ENCODE measurements around the gene AQP12B. TPM values are rescaled to one million over a fixed set of nuclear protein-coding genes. Genes with fewer than 3 reads are reported as not detected.

AQP12B gene
- total and polyA plus RNA-seq, 2 of the 13 experiments (the other 11 are each of a cell fraction or from before 2014, with no cell fraction given), result not detected

GRCh38 chr2:240639566-240639965 is 43.1 kb downstream of the AQP12B start:
- H3K9ac ChIP-seq (ENCODE audit: insufficient read depth, low read depth, low read length), result no peak overlapping the region
- DNase-seq (ENCODE audit: low spot score) (no peak), FAIRE-seq (no peak), ATAC-seq (no peak)
- no peaks in the 10 kb centered on the region for H3K79me2 ChIP-seq (ENCODE audit: insufficient read depth, low read length)
- in situ Hi-C loops (cut with HindIII; ENCODE audit: extremely low pct_ligation_motif_present, low pct_unique_long_range_greater_than_20kb) (no loop called here), intact Hi-C loops (cut with micrococcal nuclease; ENCODE audit: unreplicated experiment) (no loop called here)
- H3K4me2 ChIP-seq (ENCODE audit: low read depth, low read length), result no peak overlapping the region
- peaks cover 10% of the 10 kb centered on the region for H3K9me3 ChIP-seq (ENCODE audit: low read length)
- no peak for TF ChIP-seq HMG20B (CRISPR knock-in tag; conservative IDR thresholded peaks at IDR 0.05)
- TF ChIP-seq ZNF225 (CRISPR knock-in tag; IDR thresholded peaks at IDR 0.05), result no peak
- no peak for TF ChIP-seq ZSCAN22 (CRISPR knock-in tag; IDR thresholded peaks at IDR 0.05)
- no peak for TF ChIP-seq MEIS1 (CRISPR knock-in tag; IDR thresholded peaks at IDR 0.05; ENCODE audit: borderline replicate concordance)
- no peak for TF ChIP-seq PLRG1 (conservative IDR thresholded peaks at IDR 0.05)
- no peak for TF ChIP-seq ZNF180 (CRISPR knock-in tag; IDR thresholded peaks at IDR 0.05; ENCODE audit: borderline replicate concordance, low read depth)
- no peak overlapping the region for H3K27ac ChIP-seq (ENCODE audit: extremely low read length, insufficient read depth, low read length)
- BruUV-seq (replicated peaks), result no TSS peak
- WGBS (ENCODE audit: low lambda C conversion rate), result 75% methylated on average over 18 of the region's 18 CpGs
- ChIA-PET POLR2A (no interaction called here), CTCF (ENCODE audit: low intra/inter-chr PET ratio, low total read pairs) (no interaction called here)
- no peak overlapping the region for H2AFZ ChIP-seq (ENCODE audit: low read length)
- H4K20me1 ChIP-seq (ENCODE audit: insufficient read depth, low read length), result no peaks in the 10 kb centered on the region; the same call in 1 of the 2 replicates
- H3K4me1 ChIP-seq (ENCODE audit: insufficient read depth, low read length), result no peaks in the 10 kb centered on the region
- H3K36me3 ChIP-seq (replicated peaks in 1 of 2; ENCODE audit: control insufficient read depth in 1 of 2, insufficient read depth in 2 of 2, low read length in 2 of 2), result no peaks in the 10 kb centered on the region
- no peak overlapping the region for H3K4me3 ChIP-seq (replicated peaks in 1 of 3; ENCODE audit: insufficient read depth in 1 of 3, low read depth in 2 of 3, low read length in 3 of 3)
- peaks cover 32 to 59% of the 10 kb centered on the region in 2 experiments for H3K27me3 ChIP-seq (ENCODE audit: control insufficient read depth in 1 of 2, insufficient read depth in 2 of 2, low read length in 2 of 2)

DNA sequence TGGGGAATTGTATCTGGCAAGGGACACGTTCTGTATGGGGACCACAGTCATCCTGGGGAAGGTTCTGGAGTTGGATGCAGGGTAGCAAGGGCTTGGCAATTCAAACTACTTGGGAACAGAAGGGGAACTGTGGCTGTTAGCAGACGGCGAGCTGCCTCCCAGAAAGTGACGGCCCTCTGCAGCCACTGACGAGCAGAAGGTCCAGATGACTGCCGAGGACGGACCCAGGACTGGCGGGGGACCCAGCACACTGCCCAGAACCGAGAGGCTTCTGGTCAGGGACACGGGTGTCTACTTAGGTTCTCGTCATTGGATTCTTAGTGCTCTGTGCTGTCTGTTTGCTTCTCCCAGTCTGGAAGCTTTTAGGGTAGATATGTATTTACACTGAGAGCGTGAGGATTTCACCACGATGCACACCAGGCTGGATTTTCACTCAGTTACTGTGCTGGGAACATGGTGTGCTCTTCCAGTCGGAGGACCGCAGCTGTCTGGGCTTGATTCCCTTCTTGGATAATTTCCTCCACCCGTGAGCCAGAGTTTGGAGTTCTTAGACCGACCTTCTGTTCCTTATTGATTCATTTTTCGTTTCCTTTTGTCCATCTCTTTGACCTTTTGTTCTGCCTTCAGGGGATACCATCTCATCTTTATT is 44.0 kb downstream of the AQP12B start:
- Histone ChIP-seq H3K27ac (ENCODE audit: extremely low read length, insufficient read depth, low read length) (no peak overlapping the region), H3K9ac (ENCODE audit: insufficient read depth, low read depth, low read length) (no peak overlapping the region), H3K9me3 (ENCODE audit: low read length) (peaks cover 19% of the 10 kb centered on the region), H4K20me1 (ENCODE audit: insufficient read depth, low read length) (no peaks in the 10 kb centered on the region), H2AFZ (ENCODE audit: low read length) (no peak overlapping the region), H3K27me3 (ENCODE audit: control insufficient read depth in 1 of 2, insufficient read depth in 2 of 2, low read length in 2 of 2) (peaks cover 23 to 50% of the 10 kb centered on the region in 2 experiments), H3K36me3 (replicated peaks in 1 of 2; ENCODE audit: control insufficient read depth in 1 of 2, insufficient read depth in 2 of 2, low read length in 2 of 2) (no peaks in the 10 kb centered on the region), H3K4me2 (ENCODE audit: low read depth, low read length) (no peak overlapping the region; the same call in 1 of the 2 replicates), H3K4me1 (ENCODE audit: insufficient read depth, low read length) (no peaks in the 10 kb centered on the region), H3K4me3 (replicated peaks in 1 of 3; ENCODE audit: insufficient read depth in 1 of 3, low read depth in 2 of 3, low read length in 3 of 3) (no peak overlapping the region), H3K79me2 (ENCODE audit: insufficient read depth, low read length) (no peaks in the 10 kb centered on the region)
- BruUV-seq (replicated peaks), result no TSS peak
- WGBS (ENCODE audit: low lambda C conversion rate), result 6% methylated on average over 14 of the region's 18 CpGs
- TF ChIP-seq EZH2 (conservative IDR thresholded peaks at IDR 0.05; ENCODE audit: low read depth, low read length) (0 out of 2 replicates have a peak, but pooled peaks have one; percentile 49), SAFB2 (CRISPR knock-in tag; IDR thresholded peaks at IDR 0.05; ENCODE audit: borderline replicate concordance, low read depth) (no peak), SIN3A (IDR thresholded peaks at IDR 0.05; ENCODE audit: borderline replicate concordance, low read depth, low read length) (no peak), ZFP36 (IDR thresholded peaks at IDR 0.05; ENCODE audit: borderline replicate concordance, low read depth, low read length, partially characterized antibody) (peak; percentile 16), MBNL3 (CRISPR knock-in tag; conservative IDR thresholded peaks at IDR 0.05) (no peak), ZNF275 (CRISPR knock-in tag; IDR thresholded peaks at IDR 0.05; ENCODE audit: borderline replicate concordance) (no peak)
- TF ChIP-seq, protein P1, sequence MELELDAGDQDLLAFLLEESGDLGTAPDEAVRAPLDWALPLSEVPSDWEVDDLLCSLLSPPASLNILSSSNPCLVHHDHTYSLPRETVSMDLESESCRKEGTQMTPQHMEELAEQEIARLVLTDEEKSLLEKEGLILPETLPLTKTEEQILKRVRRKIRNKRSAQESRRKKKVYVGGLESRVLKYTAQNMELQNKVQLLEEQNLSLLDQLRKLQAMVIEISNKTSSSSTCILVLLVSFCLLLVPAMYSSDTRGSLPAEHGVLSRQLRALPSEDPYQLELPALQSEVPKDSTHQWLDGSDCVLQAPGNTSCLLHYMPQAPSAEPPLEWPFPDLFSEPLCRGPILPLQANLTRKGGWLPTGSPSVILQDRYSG (CRISPR knock-in tag; IDR thresholded peaks at IDR 0.05), result no peak
- TF ChIP-seq, protein P2, sequence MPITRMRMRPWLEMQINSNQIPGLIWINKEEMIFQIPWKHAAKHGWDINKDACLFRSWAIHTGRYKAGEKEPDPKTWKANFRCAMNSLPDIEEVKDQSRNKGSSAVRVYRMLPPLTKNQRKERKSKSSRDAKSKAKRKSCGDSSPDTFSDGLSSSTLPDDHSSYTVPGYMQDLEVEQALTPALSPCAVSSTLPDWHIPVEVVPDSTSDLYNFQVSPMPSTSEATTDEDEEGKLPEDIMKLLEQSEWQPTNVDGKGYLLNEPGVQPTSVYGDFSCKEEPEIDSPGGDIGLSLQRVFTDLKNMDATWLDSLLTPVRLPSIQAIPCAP (CRISPR knock-in tag; IDR thresholded peaks at IDR 0.05; ENCODE audit: low read depth), result no peak
- peak; percentile 7; the same call in 2 of the 3 replicates for ATAC-seq
- no peak for FAIRE-seq
- ChIA-PET POLR2A (no interaction called here), CTCF (ENCODE audit: low intra/inter-chr PET ratio, low total read pairs) (no interaction called here)
- intact Hi-C loops (cut with micrococcal nuclease; ENCODE audit: unreplicated experiment) (loop anchor here (1.0 kb wide), 1 partner anchor 43 kb away; no protein-coding TSS in a partner anchor), in situ Hi-C loops (cut with HindIII; ENCODE audit: extremely low pct_ligation_motif_present, low pct_unique_long_range_greater_than_20kb) (no loop called here)
- DNase-seq (ENCODE audit: low spot score), result no peak

Measured in HepG2 (cell line).